Gastrocnemius medialis (tissue), 4 donors: Measurements from ENCODE around the gene RASA4B.

ENCODE experiments used
- CTCF ChIP-seq, 5 experiments: fragments of 450-650 bp in 3 of 5; fragments of 200-600 bp in 2 of 5; sonication (generic) in 2 of 5; IDR thresholded peaks in 4 of 5; conservative IDR thresholded peaks in 1 of 5; 1 replicate in 4 of 5; 2 replicates in 1 of 5; pipeline ENCODE4 v1.5.1; 2016 to 2019; ENCODE audit warnings: antibody characterized with exemption in 5 of 5, mild to moderate bottlenecking in 3 of 5, moderate library complexity in 3 of 5
- POLR2A ChIP-seq, 2 donors: fragments of 450-650 bp; IDR thresholded peaks; one replicate each; pipeline ENCODE4 v1.6.1; 2017; ENCODE audit warnings: antibody characterized with exemption in 2 of 2, mild to moderate bottlenecking in 2 of 2, moderate library complexity in 2 of 2

DNA sequence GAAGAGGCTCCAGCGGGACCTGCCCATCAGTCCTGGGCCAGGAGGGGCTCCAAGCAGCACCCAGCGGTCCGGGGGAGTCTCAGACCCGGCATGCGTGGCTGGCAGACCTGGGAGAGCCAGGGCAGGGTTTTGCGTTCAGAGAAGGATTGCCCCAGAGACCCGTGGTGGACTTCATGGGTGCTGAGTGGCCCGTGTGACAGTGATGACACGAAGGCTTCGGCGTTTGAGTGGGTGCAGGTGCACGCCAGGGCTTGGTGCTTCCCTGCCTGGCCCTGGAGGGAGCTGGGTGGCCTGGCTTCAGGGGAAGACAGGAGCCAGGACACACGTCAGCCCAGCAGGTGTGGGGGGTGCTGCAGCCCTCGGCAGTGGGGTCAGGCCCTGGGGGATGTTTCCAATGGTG lies 70.3 kb downstream of the RASA4B start:
- no peak for TF ChIP-seq POLR2A (IDR thresholded peaks at IDR 0.05)
- TF ChIP-seq CTCF (IDR thresholded peaks at IDR 0.05 in 4 of 5, conservative IDR thresholded peaks at IDR 0.05 in 1 of 5) = no peak
